Neuronal stem cell (in vitro differentiated cells): ENCODE measurements around the gene STAG1.
"Not testable (repeated sequence)": the region's sequence is repeated elsewhere in the genome, so short reads cannot be mapped to it uniquely, and the experiment has no call there.

Experiments
- DNase-seq: peaks from one replicate; pipeline ENCODE4 v3.0.0-alpha.2; 2013; ENCODE audit warnings: low spot score
- H2AFZ ChIP-seq: one replicate; pipeline ENCODE4 v1.6.1; 2013; ENCODE audit warnings: mild to moderate bottlenecking, low read length, inconsistent platforms
- H2AK5ac ChIP-seq: 2 replicates; pipeline ENCODE4 v1.6.1; 2013; ENCODE audit warnings: low read depth, mild to moderate bottlenecking, inconsistent platforms, low read length, moderate library complexity, mixed read lengths
- H2BK120ac ChIP-seq: 2 replicates; pipeline ENCODE4 v1.6.1; 2013; ENCODE audit warnings: low read depth, mild to moderate bottlenecking, inconsistent platforms, low read length, moderate library complexity, mixed read lengths
- H2BK12ac ChIP-seq: one replicate; pipeline ENCODE4 v1.6.1; 2013; ENCODE audit warnings: low read length, inconsistent platforms
- H2BK15ac ChIP-seq: 2 replicates; pipeline ENCODE4 v1.6.1; 2013; ENCODE audit warnings: mild to moderate bottlenecking, low read length, inconsistent platforms, mixed read lengths
- H2BK5ac ChIP-seq: one replicate; pipeline ENCODE4 v1.6.1; 2013; ENCODE audit warnings: inconsistent platforms, mild to moderate bottlenecking, low read length, moderate library complexity
- H3K14ac ChIP-seq: one replicate; pipeline ENCODE4 v1.6.1; 2013; ENCODE audit warnings: low read length, inconsistent platforms
- H3K18ac ChIP-seq: 2 replicates; pipeline ENCODE4 v1.6.1; 2013; ENCODE audit warnings: low read length, inconsistent platforms
- H3K23ac ChIP-seq: 2 replicates; pipeline ENCODE4 v1.6.1; 2013; ENCODE audit warnings: low read depth, mild to moderate bottlenecking, mixed read lengths, low read length, inconsistent platforms; ENCODE audit not compliant: poor library complexity
- H3K27ac ChIP-seq: replicated peaks from 3 replicates; pipeline ENCODE4 v1.5.1; 2013; ENCODE audit warnings: low read length, inconsistent platforms
- H3K27me3 ChIP-seq, 3 experiments: 2 replicates each; pipeline ENCODE4 v1.6.1; 2013; ENCODE audit warnings: low read length in 3 of 3, mild to moderate bottlenecking in 2 of 3, inconsistent platforms in 1 of 3, low read depth in 1 of 3, mixed read lengths in 1 of 3, moderate library complexity in 1 of 3; ENCODE audit not compliant: control insufficient read depth in 3 of 3, insufficient read depth in 3 of 3
- H3K36me3 ChIP-seq, 2 donors: replicated peaks in 1 of 2; 2 replicates each; pipeline ENCODE4 v1.6.1; 2013; ENCODE audit warnings: low read length in 2 of 2; ENCODE audit not compliant: control insufficient read depth in 2 of 2, insufficient read depth in 2 of 2
- H3K4ac ChIP-seq: 2 replicates; pipeline ENCODE4 v1.6.1; 2013; ENCODE audit warnings: inconsistent platforms, mild to moderate bottlenecking, low read length, moderate library complexity
- H3K4me1 ChIP-seq, 2 donors: 1 replicate in 1 of 2; 2 replicates in 1 of 2; pipeline ENCODE4 v1.6.1; 2013; ENCODE audit warnings: low read length in 2 of 2, low read depth in 1 of 2; ENCODE audit not compliant: control insufficient read depth in 2 of 2, insufficient read depth in 1 of 2
- H3K4me2 ChIP-seq: one replicate; pipeline ENCODE4 v1.6.1; 2013; ENCODE audit warnings: mild to moderate bottlenecking, low read length, inconsistent platforms; ENCODE audit not compliant: insufficient read depth, poor library complexity, severe bottlenecking
- H3K4me3 ChIP-seq, 2 donors: 2 replicates each; pipeline ENCODE4 v1.5.1; 2013; ENCODE audit warnings: low read length in 2 of 2, mild to moderate bottlenecking in 2 of 2, inconsistent platforms in 1 of 2, moderate library complexity in 1 of 2
- H3K79me1 ChIP-seq: one replicate; pipeline ENCODE4 v1.6.1; 2013; ENCODE audit warnings: low read depth, mild to moderate bottlenecking, inconsistent platforms, low read length, moderate library complexity
- H3K9ac ChIP-seq: one replicate; pipeline ENCODE4 v1.6.1; 2013; ENCODE audit warnings: mild to moderate bottlenecking, low read depth, low read length, inconsistent platforms; ENCODE audit not compliant: poor library complexity
- H3K9me3 ChIP-seq, 2 donors: replicated peaks in 1 of 2; 2 replicates each; pipeline versions ENCODE3 to v1.6.1; 2013; ENCODE audit warnings: low read length in 2 of 2, mild to moderate bottlenecking in 2 of 2, inconsistent platforms in 1 of 2, low read depth in 1 of 2, mixed read lengths in 1 of 2, moderate library complexity in 1 of 2; ENCODE audit not compliant: control insufficient read depth in 2 of 2, insufficient read depth in 1 of 2
- H4K8ac ChIP-seq: one replicate; pipeline ENCODE4 v1.6.1; 2013; ENCODE audit warnings: low read depth, mild to moderate bottlenecking, inconsistent platforms, low read length, moderate library complexity
- H4K91ac ChIP-seq: one replicate; pipeline ENCODE4 v1.6.1; 2013; ENCODE audit warnings: low read length, low read depth, mild to moderate bottlenecking, inconsistent platforms; ENCODE audit not compliant: poor library complexity
- WGBS, 2 donors: extraction: QIAGEN DNeasy Blood & Tissue Kit; methylation state at CpG; one replicate each; pipeline ENCODE4 v1.1.7; 2013; ENCODE audit warnings: missing lambda C conversion rate in 2 of 2, mixed read lengths in 1 of 2; ENCODE audit not compliant: insufficient read length in 2 of 2, insufficient replicate concordance in 1 of 2; ENCODE audit errors: extremely low coverage in 2 of 2; 5-methylcytosine and 5-hydroxymethylcytosine counted together

Gene STAG1

GRCh38 chr3:136670166-136670565, 82.0 kb downstream of the STAG1 start:
- no peak overlapping the region for H4K8ac ChIP-seq
- H3K4me3 ChIP-seq: no peak overlapping the region
- H3K36me3 ChIP-seq: peaks cover 2 to 5% of the 10 kb centered on the region in 2 donors
- no peaks in the 10 kb centered on the region for H3K27me3 ChIP-seq
- no CpG with 5 or more reads among the region's 1 CpG for WGBS, 2 donors
- H3K27ac ChIP-seq: no peak overlapping the region
- H2AFZ ChIP-seq: no peak overlapping the region
- H3K79me1 ChIP-seq: peaks cover 2% of the 10 kb centered on the region
- H2BK120ac ChIP-seq: no peak overlapping the region
- DNase-seq: no peak
- no peak overlapping the region for H3K14ac ChIP-seq
- no peak overlapping the region for H3K23ac ChIP-seq
- H3K4me2 ChIP-seq: no peak overlapping the region
- H2BK12ac ChIP-seq: no peak overlapping the region
- no peaks in the 10 kb centered on the region for H3K4me1 ChIP-seq
- no peak overlapping the region for H4K91ac ChIP-seq
- H2BK15ac ChIP-seq: no peak overlapping the region
- no peak overlapping the region for H3K9ac ChIP-seq
- no peak overlapping the region for H2AK5ac ChIP-seq
- H3K4ac ChIP-seq: no peak overlapping the region
- no peak overlapping the region for H3K18ac ChIP-seq
- H3K9me3 ChIP-seq: no peaks in the 10 kb centered on the region
- H2BK5ac ChIP-seq: no peak overlapping the region

- Histone ChIP-seq H2BK12ac (no peak overlapping the region), H4K8ac (no peak overlapping the region), H3K14ac (no peak overlapping the region), H3K9ac (no peak overlapping the region), H3K27ac (no peak overlapping the region), H3K23ac (no peak overlapping the region), H2AFZ (no peak overlapping the region), H3K4me3 (no peak overlapping the region), H3K4ac (no peak overlapping the region), H3K79me1 (peaks cover 5% of the 10 kb centered on the region), H2BK5ac (no peak overlapping the region), H3K4me1 (peaks cover 0 to 4% of the 10 kb centered on the region in 2 donors), H4K91ac (no peak overlapping the region), H2AK5ac (no peak overlapping the region), H3K18ac (no peak overlapping the region), H3K27me3 (no peaks in the 10 kb centered on the region), H3K9me3 (no peaks in the 10 kb centered on the region), H3K4me2 (no peak overlapping the region), H3K36me3 (peaks cover 2 to 5% of the 10 kb centered on the region in 2 donors), H2BK15ac (no peak overlapping the region), H2BK120ac (no peak overlapping the region)
- no CpG with 5 or more reads among the region's 2 CpGs for WGBS, 2 donors
- DNase-seq: no peak
Measured at GRCh38 chr3:136667081-136667480, 85.1 kb downstream of the STAG1 start.

GRCh38 chr3:136666301-136666700, 85.9 kb downstream of the STAG1 start:
- not testable (repeated sequence) for H3K27ac ChIP-seq, H2AFZ ChIP-seq, H3K4me1 ChIP-seq, H3K14ac ChIP-seq, H3K9me3 ChIP-seq, H3K9ac ChIP-seq, DNase-seq, H4K8ac ChIP-seq, H2BK15ac ChIP-seq, H2BK5ac ChIP-seq, H3K18ac ChIP-seq, H2BK12ac ChIP-seq, H4K91ac ChIP-seq, H2AK5ac ChIP-seq, H3K4me3 ChIP-seq, H3K4ac ChIP-seq, H3K4me2 ChIP-seq, H3K23ac ChIP-seq, H3K27me3 ChIP-seq, H3K79me1 ChIP-seq, H2BK120ac ChIP-seq, H3K36me3 ChIP-seq
- WGBS, 2 donors: no CpG with 5 or more reads among the region's 6 CpGs

- no peak overlapping the region for H2BK15ac ChIP-seq
- no peak for DNase-seq
- peaks cover 3% of the 10 kb centered on the region for H3K79me1 ChIP-seq
- no peak overlapping the region for H3K4me3 ChIP-seq
- H3K27me3 ChIP-seq: no peaks in the 10 kb centered on the region
- no peak overlapping the region for H3K18ac ChIP-seq
- H4K91ac ChIP-seq: no peak overlapping the region
- no peaks in the 10 kb centered on the region for H3K9me3 ChIP-seq
- no peak overlapping the region for H4K8ac ChIP-seq
- H2AK5ac ChIP-seq: no peak overlapping the region
- H3K4ac ChIP-seq: no peak overlapping the region
- no peak overlapping the region for H3K9ac ChIP-seq
- no peak overlapping the region for H2BK12ac ChIP-seq
- H2BK120ac ChIP-seq: no peak overlapping the region
- no peak overlapping the region for H2BK5ac ChIP-seq
- no peaks in the 10 kb centered on the region for H3K36me3 ChIP-seq
- H3K14ac ChIP-seq: no peak overlapping the region
- H3K23ac ChIP-seq: no peak overlapping the region
- H3K27ac ChIP-seq: no peak overlapping the region
- H2AFZ ChIP-seq: no peak overlapping the region
- H3K4me1 ChIP-seq: peaks cover 0 to 7% of the 10 kb centered on the region in 2 donors
- no CpG with 5 or more reads among the region's 1 CpG for WGBS, 2 donors
- no peak overlapping the region for H3K4me2 ChIP-seq
Measured at GRCh38 chr3:136664771-136665170, 87.4 kb downstream of the STAG1 start.
